Measurements from ENCODE around the gene RIPPLY1. TPM values are rescaled to one million over a fixed set of nuclear protein-coding genes. Genes with fewer than 3 reads are reported as not detected.

RIPPLY1 gene
- total RNA-seq, 6 donors from 2014 or later, result not detected

DNA sequence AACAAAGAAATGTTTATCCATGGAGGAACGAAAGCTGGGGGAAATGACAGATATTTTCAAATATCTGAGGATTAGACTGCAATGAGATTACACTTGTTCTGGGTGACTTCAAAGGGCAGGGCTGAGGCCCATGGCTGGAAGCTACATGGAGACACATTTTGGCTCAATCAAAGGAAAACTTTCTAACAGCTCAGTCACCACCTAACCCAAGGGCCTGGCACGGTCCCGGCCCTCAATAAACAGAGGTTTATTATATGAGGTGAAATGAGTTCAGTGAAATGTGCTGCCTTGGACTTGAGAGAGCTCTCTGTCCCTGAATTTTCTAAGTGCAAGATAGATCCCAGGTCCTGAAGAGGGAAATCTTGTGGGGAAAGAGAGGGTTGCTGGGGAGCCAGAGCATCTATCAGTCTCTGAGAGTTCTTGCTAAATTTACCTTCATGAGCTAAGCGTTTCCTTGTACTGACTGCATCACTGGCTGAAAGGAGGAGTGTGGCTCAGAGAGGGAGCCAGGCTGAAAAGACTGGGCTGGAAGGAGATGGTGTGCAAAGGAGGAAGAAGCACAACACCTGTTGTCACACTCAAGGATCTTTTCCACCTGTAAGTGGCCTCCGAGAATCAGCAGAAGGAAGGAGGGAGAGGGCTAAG, 2.0 kb upstream of the RIPPLY1 start:
- DNase-seq (no peak), ATAC-seq (ENCODE audit: low FRiP score in 2 of 2) (no peak)
- no peak overlapping the region for H3K4me3 ChIP-seq
- no peaks in the 10 kb centered on the region for H3K4me1 ChIP-seq
- no peaks in the 10 kb centered on the region for H3K9me3 ChIP-seq
- H3K36me3 ChIP-seq, result no peaks in the 10 kb centered on the region
- H3K27ac ChIP-seq, result no peak overlapping the region
- H3K27me3 ChIP-seq, result no peaks in the 10 kb centered on the region
- 80 to 84% methylated on average over 4 to 5 of the region's 5 CpGs for WGBS, 2 donors
- TF ChIP-seq POLR2AphosphoS5 (IDR thresholded peaks at IDR 0.05) (no peak), EP300 (IDR thresholded peaks at IDR 0.05) (no peak)

GRCh38 chrX:106903856-106904528, 851 bp upstream of the RIPPLY1 start:
- WGBS, 2 donors, result 75% methylated on average over 5 of the region's 5 CpGs; no CpG with 5 or more reads in 1 of the 2 donors
- Histone ChIP-seq H3K4me3 (no peak overlapping the region), H3K9me3 (no peaks in the 10 kb centered on the region), H3K27ac (no peak overlapping the region), H3K4me1 (no peaks in the 10 kb centered on the region), H3K36me3 (no peaks in the 10 kb centered on the region), H3K27me3 (no peaks in the 10 kb centered on the region)
- no peak for DNase-seq
- no peak for TF ChIP-seq EP300 (IDR thresholded peaks at IDR 0.05)
- TF ChIP-seq POLR2A (IDR thresholded peaks at IDR 0.05), result no peak
- TF ChIP-seq, protein P1, sequence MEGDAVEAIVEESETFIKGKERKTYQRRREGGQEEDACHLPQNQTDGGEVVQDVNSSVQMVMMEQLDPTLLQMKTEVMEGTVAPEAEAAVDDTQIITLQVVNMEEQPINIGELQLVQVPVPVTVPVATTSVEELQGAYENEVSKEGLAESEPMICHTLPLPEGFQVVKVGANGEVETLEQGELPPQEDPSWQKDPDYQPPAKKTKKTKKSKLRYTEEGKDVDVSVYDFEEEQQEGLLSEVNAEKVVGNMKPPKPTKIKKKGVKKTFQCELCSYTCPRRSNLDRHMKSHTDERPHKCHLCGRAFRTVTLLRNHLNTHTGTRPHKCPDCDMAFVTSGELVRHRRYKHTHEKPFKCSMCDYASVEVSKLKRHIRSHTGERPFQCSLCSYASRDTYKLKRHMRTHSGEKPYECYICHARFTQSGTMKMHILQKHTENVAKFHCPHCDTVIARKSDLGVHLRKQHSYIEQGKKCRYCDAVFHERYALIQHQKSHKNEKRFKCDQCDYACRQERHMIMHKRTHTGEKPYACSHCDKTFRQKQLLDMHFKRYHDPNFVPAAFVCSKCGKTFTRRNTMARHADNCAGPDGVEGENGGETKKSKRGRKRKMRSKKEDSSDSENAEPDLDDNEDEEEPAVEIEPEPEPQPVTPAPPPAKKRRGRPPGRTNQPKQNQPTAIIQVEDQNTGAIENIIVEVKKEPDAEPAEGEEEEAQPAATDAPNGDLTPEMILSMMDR (IDR thresholded peaks at IDR 0.05), result no peak
- TF ChIP-seq POLR2AphosphoS5 (IDR thresholded peaks at IDR 0.05), result no peak
- ATAC-seq (ENCODE audit: low FRiP score in 2 of 2), result no peak

DNA sequence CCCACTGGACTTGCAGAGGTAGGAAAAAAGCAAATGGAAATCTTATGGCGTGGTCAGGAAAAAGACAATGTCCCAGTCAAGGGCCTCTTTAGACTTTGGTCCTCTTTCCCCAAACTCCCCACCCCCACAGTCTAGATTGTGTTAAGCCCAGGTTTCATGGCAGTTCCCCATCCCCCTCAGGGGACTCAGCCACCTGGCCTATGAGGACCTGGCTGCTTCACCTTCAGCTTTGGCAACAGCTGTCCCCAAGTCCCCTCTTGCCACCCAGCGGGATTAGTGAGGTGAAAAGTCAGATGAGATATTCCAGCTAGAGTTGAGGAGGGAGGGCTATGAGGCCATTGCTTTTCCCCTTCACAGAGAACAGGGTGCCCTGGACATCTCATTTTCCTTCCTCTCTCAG, 457 bp downstream of the RIPPLY1 start:
- H3K4me1 ChIP-seq, result no peaks in the 10 kb centered on the region
- TF ChIP-seq POLR2AphosphoS5 (IDR thresholded peaks at IDR 0.05) (no peak), POLR2A (IDR thresholded peaks at IDR 0.05) (no peak), EP300 (IDR thresholded peaks at IDR 0.05) (no peak)
- TF ChIP-seq, protein P1 (IDR thresholded peaks at IDR 0.05), result no peak
- no peaks in the 10 kb centered on the region for H3K36me3 ChIP-seq
- H3K4me3 ChIP-seq, result no peak overlapping the region
- 72 to 80% methylated on average over 2 of the region's 2 CpGs for WGBS, 2 donors
- no peaks in the 10 kb centered on the region for H3K9me3 ChIP-seq
- DNase-seq (no peak), ATAC-seq (ENCODE audit: low FRiP score in 2 of 2) (no peak)
- no peak overlapping the region for H3K27ac ChIP-seq
- H3K27me3 ChIP-seq, result no peaks in the 10 kb centered on the region

DNA sequence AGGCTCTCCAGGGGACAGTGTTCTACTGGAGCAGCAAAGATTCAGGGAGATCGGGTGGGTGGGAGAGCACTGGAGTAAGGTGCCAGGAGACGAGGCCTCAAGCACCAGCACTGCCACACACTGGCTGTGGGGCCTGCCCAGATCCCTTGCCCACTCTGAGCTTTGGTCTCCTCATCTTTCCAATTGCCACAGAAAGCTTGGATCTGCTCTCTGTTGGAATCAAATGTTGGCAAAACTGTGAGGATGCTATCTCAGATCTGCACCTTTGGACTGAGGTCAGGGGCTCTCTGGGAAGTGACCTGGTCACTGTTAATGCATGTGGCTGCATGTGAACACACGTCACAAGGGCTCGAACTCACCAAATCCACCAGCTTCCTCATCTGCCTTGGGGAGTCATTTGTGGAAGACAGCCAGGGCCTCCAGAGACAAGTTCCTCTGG, 1.3 kb downstream of the RIPPLY1 start:
- Histone ChIP-seq H3K9me3 (no peaks in the 10 kb centered on the region), H3K4me1 (no peaks in the 10 kb centered on the region), H3K27ac (no peak overlapping the region), H3K36me3 (no peaks in the 10 kb centered on the region), H3K4me3 (no peak overlapping the region), H3K27me3 (no peaks in the 10 kb centered on the region)
- WGBS, 2 donors, result 66% methylated on average over 4 of the region's 4 CpGs; no CpG with 5 or more reads in 1 of the 2 donors
- TF ChIP-seq POLR2A (IDR thresholded peaks at IDR 0.05) (no peak), EP300 (IDR thresholded peaks at IDR 0.05) (no peak), POLR2AphosphoS5 (IDR thresholded peaks at IDR 0.05) (no peak)
- TF ChIP-seq, protein P1 (IDR thresholded peaks at IDR 0.05), result no peak
- DNase-seq, result no peak
- no peak for ATAC-seq (ENCODE audit: low FRiP score in 2 of 2)

GRCh38 chrX:106901341-106901740, 1.8 kb downstream of the RIPPLY1 start:
- Histone ChIP-seq H3K27me3 (no peaks in the 10 kb centered on the region), H3K36me3 (no peaks in the 10 kb centered on the region), H3K9me3 (no peaks in the 10 kb centered on the region), H3K4me1 (no peaks in the 10 kb centered on the region), H3K4me3 (no peak overlapping the region), H3K27ac (no peak overlapping the region)
- TF ChIP-seq EP300 (IDR thresholded peaks at IDR 0.05), result no peak
- TF ChIP-seq, protein P1 (IDR thresholded peaks at IDR 0.05), result no peak
- TF ChIP-seq POLR2AphosphoS5 (IDR thresholded peaks at IDR 0.05), result no peak
- TF ChIP-seq POLR2A (IDR thresholded peaks at IDR 0.05), result no peak
- ATAC-seq (ENCODE audit: low FRiP score in 2 of 2) (no peak), DNase-seq (no peak)
- WGBS, 2 donors, result 84% methylated on average over 3 of the region's 3 CpGs; no CpG with 5 or more reads in 1 of the 2 donors

Measured in upper lobe of left lung (tissue), 6 donors.